GM12878 (cell line): ENCODE data around the gene ZNF771. TPM values are rescaled to one million over a fixed set of nuclear protein-coding genes. Genes with fewer than 3 reads are reported as not detected.

ENCODE experiments used
- ATAC-seq: fragments of 200-7000 bp; cut with Tn5 transposase; 3 replicates; pipeline ENCODE4 v1.9.1; 2020; ENCODE audit warnings: mild to moderate bottlenecking, moderate library complexity
- BruUV-seq: library from RNA; stranded (reverse); fragments of 400-500 nt; replicated peaks from 2 replicates; lab custom pipeline; 2021; lab: Mats Ljungman, UMichigan
- CTCF ChIA-PET: fragments of 300-600 bp; sonication (Branson Sonifier 250); formaldehyde crosslinking; extraction: SDS; loops from one replicate; lab custom pipeline; 2021; ENCODE audit warnings: inconsistent platforms; lab: Yijun Ruan, JAX
- POLR2A ChIA-PET: fragments of 350-600 bp; formaldehyde crosslinking; extraction: SDS; loops from one replicate; lab custom pipeline; 2021; ENCODE audit warnings: inconsistent platforms; lab: Charles Lee
- RAD21 ChIA-PET: fragments of 300-600 bp; sonication (Branson Sonifier 250); formaldehyde crosslinking; loops from one replicate; lab custom pipeline; 2023; ENCODE audit warnings: antibody characterized with exemption; ENCODE audit not compliant: unreplicated experiment; lab: Charles Lee
- SMC1A ChIA-PET: fragments of 300-600 bp; sonication (Branson Sonifier 250); formaldehyde crosslinking; loops from one replicate; lab custom pipeline; 2023; ENCODE audit not compliant: unreplicated experiment, uncharacterized antibody; lab: Charles Lee
- DNase-seq: peaks from one replicate; pipeline ENCODE4 v3.0.0-alpha.2; 2011; ENCODE audit warnings: low read depth, low spot score
- FAIRE-seq: peaks from 3 replicates; lab custom pipeline; 2011; peaks lifted over from hg19 to GRCh38; lab: Jason Lieb, UNC
- H2AFZ ChIP-seq: 2 replicates; pipeline ENCODE4 v1.6.0; 2011; ENCODE audit warnings: low read depth, low read length, control low read depth; ENCODE audit not compliant: control insufficient read depth
- H3K27ac ChIP-seq: 2 replicates; pipeline ENCODE4 v1.5.1; 2011; ENCODE audit warnings: control low read depth; ENCODE audit not compliant: control insufficient read depth, insufficient read depth
- H3K27me3 ChIP-seq, 2 experiments: replicated peaks in 1 of 2; 2 replicates each; pipeline versions ENCODE4 v1.6.0 to v1.6.1; 2011; ENCODE audit warnings: low read length in 1 of 2; ENCODE audit not compliant: control insufficient read depth in 2 of 2, insufficient read depth in 2 of 2
- H3K36me3 ChIP-seq, 2 experiments: 2 replicates each; pipeline ENCODE4 v1.5.1; 2011; ENCODE audit warnings: low read length in 1 of 2; ENCODE audit not compliant: control insufficient read depth in 2 of 2, insufficient read depth in 2 of 2
- H3K4me1 ChIP-seq: 2 replicates; pipeline ENCODE4 v1.6.1; 2011; ENCODE audit warnings: mild to moderate bottlenecking, low read length, moderate library complexity, mixed read lengths; ENCODE audit not compliant: control insufficient read depth, insufficient read depth
- H3K4me2 ChIP-seq: 2 replicates; pipeline ENCODE4 v1.6.0; 2011; ENCODE audit warnings: control low read depth; ENCODE audit not compliant: control insufficient read depth, insufficient read depth
- H3K4me3 ChIP-seq: fragments of 200-600 bp; sonication (generic); 2 replicates; pipeline ENCODE4 v1.5.1; 2016
- H3K79me2 ChIP-seq: 2 replicates; pipeline ENCODE4 v1.6.0; 2011; ENCODE audit warnings: low read length; ENCODE audit not compliant: control insufficient read depth, insufficient read depth
- H3K9ac ChIP-seq: 2 replicates; pipeline ENCODE4 v1.8.0; 2011; ENCODE audit warnings: low read length, control low read depth, mixed read lengths; ENCODE audit not compliant: control insufficient read depth, insufficient read depth
- H3K9me3 ChIP-seq: replicated peaks from 3 replicates; pipeline ENCODE4 v1.5.1; 2011; ENCODE audit warnings: mild to moderate bottlenecking, low read length; ENCODE audit not compliant: control insufficient read depth, insufficient read depth
- H4K20me1 ChIP-seq: 2 replicates; pipeline ENCODE4 v1.6.0; 2011; ENCODE audit not compliant: control insufficient read depth, insufficient read depth
- EGR1 ChIP-seq, 2 experiments: IDR thresholded peaks; 1 replicate in 1 of 2; 2 replicates in 1 of 2; pipeline ENCODE4 v1.6.1; 2011 to 2012; ENCODE audit warnings: low read depth in 2 of 2, low read length in 2 of 2, borderline replicate concordance in 1 of 2, mild to moderate bottlenecking in 1 of 2, moderate library complexity in 1 of 2
- EZH2 ChIP-seq: IDR thresholded peaks from 2 replicates; pipeline ENCODE4 v1.6.1; 2012; ENCODE audit warnings: low read depth, mild to moderate bottlenecking, control low read depth, inconsistent platforms, low read length, borderline replicate concordance; ENCODE audit not compliant: control insufficient read depth
- MEF2B ChIP-seq: fragments of 450-650 bp; IDR thresholded peaks from 2 replicates; pipeline ENCODE4 v1.6.1; 2018; ENCODE audit warnings: mild to moderate bottlenecking, moderate library complexity; ENCODE audit not compliant: partially characterized antibody, poor library complexity, severe bottlenecking
- MTA2 ChIP-seq: fragments of 450-650 bp; IDR thresholded peaks from 2 replicates; pipeline ENCODE4 v1.6.1; 2016; ENCODE audit warnings: low read depth, mild to moderate bottlenecking, moderate library complexity
- NR2C1 ChIP-seq: fragments of 450-650 bp; IDR thresholded peaks from 2 replicates; pipeline ENCODE4 v1.6.1; 2017; ENCODE audit warnings: antibody characterized with exemption, mild to moderate bottlenecking, moderate library complexity
- NR2F1 ChIP-seq: fragments of 450-650 bp; conservative IDR thresholded peaks from 2 replicates; pipeline ENCODE4 v1.6.1; 2017; ENCODE audit warnings: mild to moderate bottlenecking
- POLR2AphosphoS2 ChIP-seq: IDR thresholded peaks from 2 replicates; pipeline ENCODE4 v1.6.1; 2011; ENCODE audit warnings: low read depth, mild to moderate bottlenecking, low read length, improper control_type of control experiment, moderate library complexity
- SPI1 ChIP-seq: IDR thresholded peaks from 2 replicates; pipeline ENCODE4 v1.6.1; 2011; ENCODE audit warnings: low read depth, mild to moderate bottlenecking, low read length, moderate library complexity, borderline replicate concordance; ENCODE audit not compliant: insufficient read depth
- ZNF384 ChIP-seq: IDR thresholded peaks from 2 replicates; pipeline ENCODE4 v1.6.1; 2012; ENCODE audit warnings: low read depth, mild to moderate bottlenecking, low read length, improper control_type of control experiment, borderline replicate concordance
- WGBS: methylation state at CpG from one replicate; pipeline ENCODE4 v1.1.6; 2016; ENCODE audit warnings: low lambda C conversion rate; ENCODE audit not compliant: insufficient replicate concordance, insufficient coverage; ENCODE audit errors: missing lambda C conversion rate; 5-methylcytosine and 5-hydroxymethylcytosine counted together
- in situ Hi-C: fragments of 300-500 bp; cut with MboI; formaldehyde crosslinking; loops from 9 replicates; pipeline ENCODE4 v1.14.3; 2018; ENCODE audit warnings: mixed read lengths
- intact Hi-C: fragments of 100-400 bp; cut with micrococcal nuclease; formaldehyde crosslinking; loops from one replicate; pipeline ENCODE4 v1.14.2; 2022; ENCODE audit not compliant: unreplicated experiment
- polyA plus RNA-seq, 11 experiments: library from polyadenylated mRNA; depleted of rRNA in 4 of 11; unstranded in 6 of 11; stranded (reverse) in 5 of 11; fragments of >200 nt; fragmentation: Nextera tagmentation in 4 of 11; fragmentation: Illumina TruSeq in 1 of 11; extraction: Ambion mirVana in 4 of 11; extraction: Trizol in 1 of 11; gene quantifications; 1 replicate in 1 of 11; 2 replicates in 10 of 11; pipeline versions ENCODE4 v1.2.1 to v1.2.3, GENCODE V29; 2011 to 2016; ENCODE audit warnings: inconsistent platforms in 2 of 11, missing spikeins in 2 of 11, low read depth in 1 of 11
- total RNA-seq, 4 experiments: library from RNA; depleted of rRNA in 3 of 4; stranded (reverse); fragments of >200 nt in 3 of 4; fragmentation: Illumina TruSeq in 1 of 4; extraction: Trizol in 1 of 4; gene quantifications; 2 replicates each; pipeline versions ENCODE4 v1.2.1 to v1.2.3, GENCODE V29; 2013 to 2021
- TF ChIP-seq, protein P1 (sequence below): fragments of 450-650 bp; IDR thresholded peaks from 2 replicates; pipeline ENCODE4 v1.6.1; 2017; ENCODE audit warnings: low read depth, mild to moderate bottlenecking, moderate library complexity
- TF ChIP-seq, protein P2 (sequence below): fragments of 450-650 bp; IDR thresholded peaks from 2 replicates; pipeline ENCODE4 v1.6.1; 2017; ENCODE audit warnings: mild to moderate bottlenecking, moderate library complexity

The ZNF771 gene
- total and polyA plus RNA-seq, 10 of the 15 experiments (the other 5 are each of a cell fraction or from before 2014, with no cell fraction given): 0.98 to 7.6 (median 3.7) TPM

- TF ChIP-seq ZNF384: no peak
- peak; percentile 91 for TF ChIP-seq NR2F1
- TF ChIP-seq SPI1: peak; percentile 24; the same call in 1 of the 2 replicates
- TF ChIP-seq EGR1 (IDR thresholded peaks at IDR 0.05; ENCODE audit: borderline replicate concordance in 1 of 2, low read depth in 2 of 2, low read length in 2 of 2): no peak
- TF ChIP-seq MEF2B: peak; percentile 37
- TF ChIP-seq, protein P1, sequence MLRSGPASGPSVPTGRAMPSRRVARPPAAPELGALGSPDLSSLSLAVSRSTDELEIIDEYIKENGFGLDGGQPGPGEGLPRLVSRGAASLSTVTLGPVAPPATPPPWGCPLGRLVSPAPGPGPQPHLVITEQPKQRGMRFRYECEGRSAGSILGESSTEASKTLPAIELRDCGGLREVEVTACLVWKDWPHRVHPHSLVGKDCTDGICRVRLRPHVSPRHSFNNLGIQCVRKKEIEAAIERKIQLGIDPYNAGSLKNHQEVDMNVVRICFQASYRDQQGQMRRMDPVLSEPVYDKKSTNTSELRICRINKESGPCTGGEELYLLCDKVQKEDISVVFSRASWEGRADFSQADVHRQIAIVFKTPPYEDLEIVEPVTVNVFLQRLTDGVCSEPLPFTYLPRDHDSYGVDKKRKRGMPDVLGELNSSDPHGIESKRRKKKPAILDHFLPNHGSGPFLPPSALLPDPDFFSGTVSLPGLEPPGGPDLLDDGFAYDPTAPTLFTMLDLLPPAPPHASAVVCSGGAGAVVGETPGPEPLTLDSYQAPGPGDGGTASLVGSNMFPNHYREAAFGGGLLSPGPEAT: no peak
- TF ChIP-seq MTA2: peak; percentile 30; the same call in 1 of the 2 replicates
- peak; percentile 95 for TF ChIP-seq NR2C1
- 0 out of 2 replicates have a peak, but pooled peaks have one; percentile 14 for TF ChIP-seq POLR2AphosphoS2
- no peak for TF ChIP-seq EZH2
- TF ChIP-seq, protein P2, sequence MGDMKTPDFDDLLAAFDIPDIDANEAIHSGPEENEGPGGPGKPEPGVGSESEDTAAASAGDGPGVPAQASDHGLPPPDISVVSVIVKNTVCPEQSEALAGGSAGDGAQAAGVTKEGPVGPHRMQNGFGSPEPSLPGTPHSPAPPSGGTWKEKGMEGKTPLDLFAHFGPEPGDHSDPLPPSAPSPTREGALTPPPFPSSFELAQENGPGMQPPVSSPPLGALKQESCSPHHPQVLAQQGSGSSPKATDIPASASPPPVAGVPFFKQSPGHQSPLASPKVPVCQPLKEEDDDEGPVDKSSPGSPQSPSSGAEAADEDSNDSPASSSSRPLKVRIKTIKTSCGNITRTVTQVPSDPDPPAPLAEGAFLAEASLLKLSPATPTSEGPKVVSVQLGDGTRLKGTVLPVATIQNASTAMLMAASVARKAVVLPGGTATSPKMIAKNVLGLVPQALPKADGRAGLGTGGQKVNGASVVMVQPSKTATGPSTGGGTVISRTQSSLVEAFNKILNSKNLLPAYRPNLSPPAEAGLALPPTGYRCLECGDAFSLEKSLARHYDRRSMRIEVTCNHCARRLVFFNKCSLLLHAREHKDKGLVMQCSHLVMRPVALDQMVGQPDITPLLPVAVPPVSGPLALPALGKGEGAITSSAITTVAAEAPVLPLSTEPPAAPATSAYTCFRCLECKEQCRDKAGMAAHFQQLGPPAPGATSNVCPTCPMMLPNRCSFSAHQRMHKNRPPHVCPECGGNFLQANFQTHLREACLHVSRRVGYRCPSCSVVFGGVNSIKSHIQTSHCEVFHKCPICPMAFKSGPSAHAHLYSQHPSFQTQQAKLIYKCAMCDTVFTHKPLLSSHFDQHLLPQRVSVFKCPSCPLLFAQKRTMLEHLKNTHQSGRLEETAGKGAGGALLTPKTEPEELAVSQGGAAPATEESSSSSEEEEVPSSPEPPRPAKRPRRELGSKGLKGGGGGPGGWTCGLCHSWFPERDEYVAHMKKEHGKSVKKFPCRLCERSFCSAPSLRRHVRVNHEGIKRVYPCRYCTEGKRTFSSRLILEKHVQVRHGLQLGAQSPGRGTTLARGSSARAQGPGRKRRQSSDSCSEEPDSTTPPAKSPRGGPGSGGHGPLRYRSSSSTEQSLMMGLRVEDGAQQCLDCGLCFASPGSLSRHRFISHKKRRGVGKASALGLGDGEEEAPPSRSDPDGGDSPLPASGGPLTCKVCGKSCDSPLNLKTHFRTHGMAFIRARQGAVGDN: peak; percentile 83
- TF ChIP-seq, all 136 proteins: peak for 7
- 57% methylated on average over 12 of the region's 13 CpGs for WGBS
- peaks cover 28% of the 10 kb centered on the region for H3K4me1 ChIP-seq
- H3K36me3 ChIP-seq: peaks cover 0 to 4% of the 10 kb centered on the region in 2 experiments; a peak in 2 of 4 replicates
- H3K9ac ChIP-seq: peak overlapping the region; percentile 76
- ChIA-PET POLR2A (interaction anchor here (1.4 to 4.3 kb wide), 5 partner anchors 10 to 316 kb away, joined by 3 to 37 read pairs (median 4); partner anchors contain the start of genes ALDOA, TBC1D10B and ZNF48), CTCF (interaction anchor here (1.6 to 2.8 kb wide), 4 partner anchors 10 to 217 kb away, joined by 6 to 23 read pairs (median 8); partner anchors contain the start of genes ZNF48 and ZNF771), SMC1A (interaction anchor here (1.1 to 3.3 kb wide), 3 partner anchors 10 to 35 kb away, joined by 3 to 12 read pairs (median 9); no protein-coding TSS in a partner anchor), RAD21 (interaction anchor here (1.3 to 3.2 kb wide), 3 partner anchors 11 to 27 kb away, joined by 3 to 25 read pairs (median 4); partner anchors contain the start of genes TBC1D10B and ZNF771)
- DNase-seq (no peak), ATAC-seq (no peak), FAIRE-seq (no peak)
- H4K20me1 ChIP-seq: no peaks in the 10 kb centered on the region
- no peaks in the 10 kb centered on the region for H3K27me3 ChIP-seq
- H3K4me3 ChIP-seq: peak overlapping the region; percentile 97
- intact Hi-C loops: no loop called here
- peaks cover 27% of the 10 kb centered on the region for H3K79me2 ChIP-seq
- BruUV-seq: no TSS peak
- in situ Hi-C loops: no loop called here
- H3K9me3 ChIP-seq: no peaks in the 10 kb centered on the region
- H3K27ac ChIP-seq: peak overlapping the region; percentile 91
- peak overlapping the region; percentile 94 for H3K4me2 ChIP-seq
- no peak overlapping the region for H2AFZ ChIP-seq
Observed at GRCh38 chr16:30381291-30382041, 25.9 kb upstream of the ZNF771 start.
